ENCODE data around the gene AFDN.

- no peak for TF ChIP-seq FOXA1 (IDR thresholded peaks at IDR 0.05)
- TF ChIP-seq FOXM1 (IDR thresholded peaks at IDR 0.05; ENCODE audit: borderline replicate concordance), result no peak
- TF ChIP-seq ARNT (IDR thresholded peaks at IDR 0.05), result no peak
- TF ChIP-seq FOXK2 (IDR thresholded peaks at IDR 0.05), result no peak
- TF ChIP-seq, protein P1, sequence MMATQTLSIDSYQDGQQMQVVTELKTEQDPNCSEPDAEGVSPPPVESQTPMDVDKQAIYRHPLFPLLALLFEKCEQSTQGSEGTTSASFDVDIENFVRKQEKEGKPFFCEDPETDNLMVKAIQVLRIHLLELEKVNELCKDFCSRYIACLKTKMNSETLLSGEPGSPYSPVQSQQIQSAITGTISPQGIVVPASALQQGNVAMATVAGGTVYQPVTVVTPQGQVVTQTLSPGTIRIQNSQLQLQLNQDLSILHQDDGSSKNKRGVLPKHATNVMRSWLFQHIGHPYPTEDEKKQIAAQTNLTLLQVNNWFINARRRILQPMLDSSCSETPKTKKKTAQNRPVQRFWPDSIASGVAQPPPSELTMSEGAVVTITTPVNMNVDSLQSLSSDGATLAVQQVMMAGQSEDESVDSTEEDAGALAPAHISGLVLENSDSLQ (IDR thresholded peaks at IDR 0.05), result no peak
- TF ChIP-seq TARDBP (IDR thresholded peaks at IDR 0.05), result no peak
- TF ChIP-seq BHLHE40 (IDR thresholded peaks at IDR 0.05; ENCODE audit: borderline replicate concordance), result no peak
- TF ChIP-seq LEF1 (IDR thresholded peaks at IDR 0.05; ENCODE audit: borderline replicate concordance), result no peak
These were observed 68.3 kb downstream of the AFDN start for GRCh38 chr6:167894965-167895364.
